HG02870 (cell line): ENCODE data around the gene TMEM205.

Experiments used
- ATAC-seq: cut with Tn5 transposase; IDR thresholded peaks from one replicate; pipeline ENCODE4 v1.9.1; 2021; ENCODE audit warnings: mild to moderate bottlenecking, moderate library complexity; ENCODE audit not compliant: unreplicated experiment

TMEM205 gene

GRCh38 chr19:11304936-11305335 is 41.1 kb downstream of the TMEM205 start:
- ATAC-seq = no peak

GRCh38 chr19:11300811-11301120 is 45.3 kb downstream of the TMEM205 start:
- ATAC-seq = no peak

GRCh38 chr19:11299946-11300810 is 45.9 kb downstream of the TMEM205 start:
- ATAC-seq = no peak

GRCh38 chr19:11296264-11296663 is 49.8 kb downstream of the TMEM205 start:
- ATAC-seq = no peak

- no peak for ATAC-seq
Measured at GRCh38 chr19:11295665-11296245, 50.3 kb downstream of the TMEM205 start, which contains the start of gene TSPAN16. TSPAN16 (plus strand) TSS chr19:11296160; CDS start chr19:11296298, 138 bp downstream.

GRCh38 chr19:11295180-11295579 is 50.9 kb downstream of the TMEM205 start:
- no peak for ATAC-seq

GRCh38 chr19:11293433-11294389 is 52.4 kb downstream of the TMEM205 start:
- ATAC-seq = peak; percentile 51
